HUES64 (cell line): ENCODE measurements around the gene ITGA5.

Source experiments
- H3K27ac ChIP-seq: 2 replicates; pipeline ENCODE4 v1.7.0; 2013; ENCODE audit warnings: low read depth, low read length, inconsistent platforms
- H3K27me3 ChIP-seq: 2 replicates; pipeline ENCODE4 v1.6.1; 2013; ENCODE audit warnings: mild to moderate bottlenecking, low read length; ENCODE audit not compliant: insufficient read depth
- H3K36me3 ChIP-seq: 2 replicates; pipeline ENCODE4 v1.6.1; 2013; ENCODE audit warnings: mild to moderate bottlenecking, low read length; ENCODE audit not compliant: insufficient read depth
- H3K4me1 ChIP-seq: 2 replicates; pipeline ENCODE4 v1.6.1; 2013; ENCODE audit warnings: mild to moderate bottlenecking, low read length, moderate library complexity; ENCODE audit not compliant: insufficient read depth
- H3K4me3 ChIP-seq: 2 replicates; pipeline ENCODE4 v1.5.1; 2013; ENCODE audit warnings: mild to moderate bottlenecking, low read length, moderate library complexity
- H3K9ac ChIP-seq: 2 replicates; pipeline ENCODE4 v1.6.1; 2013; ENCODE audit warnings: mild to moderate bottlenecking, low read depth, low read length
- H3K9me3 ChIP-seq: 2 replicates; pipeline ENCODE4 v1.6.1; 2013; ENCODE audit warnings: low read depth, low read length; ENCODE audit not compliant: insufficient read depth
- WGBS: fragments of 150-250, 120-280 bp; methylation state at CpG from one replicate; pipeline ENCODE4 v1.1.7; 2013; ENCODE audit warnings: missing lambda C conversion rate; 5-methylcytosine and 5-hydroxymethylcytosine counted together

The ITGA5 gene

GRCh38 chr12:54405573-54405972, 13.5 kb downstream of the ITGA5 start:
- no peak overlapping the region for H3K9ac ChIP-seq
- 92% methylated on average over 7 of the region's 7 CpGs for WGBS
- no peaks in the 10 kb centered on the region for H3K9me3 ChIP-seq
- peaks cover 82% of the 10 kb centered on the region for H3K36me3 ChIP-seq
- no peak overlapping the region for H3K4me3 ChIP-seq
- H3K27ac ChIP-seq, result no peak overlapping the region
- H3K4me1 ChIP-seq, result no peaks in the 10 kb centered on the region
- no peaks in the 10 kb centered on the region for H3K27me3 ChIP-seq

DNA sequence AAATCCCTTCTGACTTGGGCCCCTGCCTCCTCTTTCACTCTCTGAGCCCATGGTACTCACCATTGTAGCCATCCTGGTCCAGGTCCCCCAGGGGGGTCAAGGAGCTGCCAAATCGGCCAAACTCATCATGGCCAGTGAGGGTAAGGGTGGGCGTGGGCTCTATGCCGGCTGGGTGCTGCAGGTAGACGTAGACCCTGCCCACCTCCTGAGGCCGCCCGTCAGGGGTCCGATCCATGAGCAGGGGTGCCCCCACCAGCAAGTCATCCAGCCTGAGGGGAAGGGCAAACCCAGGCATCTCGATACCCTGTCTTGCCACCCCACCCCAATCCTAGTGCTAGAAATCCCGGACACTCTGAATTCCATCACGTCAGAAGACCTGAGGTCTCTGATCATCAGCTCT, 14.0 kb downstream of the ITGA5 start:
- WGBS, result 94% methylated on average over 10 of the region's 10 CpGs
- H3K27me3 ChIP-seq, result no peaks in the 10 kb centered on the region
- no peak overlapping the region for H3K4me3 ChIP-seq
- H3K27ac ChIP-seq, result no peak overlapping the region
- no peak overlapping the region for H3K9ac ChIP-seq
- H3K36me3 ChIP-seq, result peaks cover 83% of the 10 kb centered on the region
- H3K4me1 ChIP-seq, result no peaks in the 10 kb centered on the region
- no peaks in the 10 kb centered on the region for H3K9me3 ChIP-seq

GRCh38 chr12:54404061-54405004, 14.7 kb downstream of the ITGA5 start:
- H3K27ac ChIP-seq, result no peak overlapping the region
- WGBS, result 70% methylated on average over 11 of the region's 11 CpGs
- H3K4me1 ChIP-seq, result no peaks in the 10 kb centered on the region
- H3K9me3 ChIP-seq, result no peaks in the 10 kb centered on the region
- no peak overlapping the region for H3K9ac ChIP-seq
- no peak overlapping the region for H3K4me3 ChIP-seq
- H3K27me3 ChIP-seq, result no peaks in the 10 kb centered on the region
- H3K36me3 ChIP-seq, result peaks cover 85% of the 10 kb centered on the region

- Histone ChIP-seq H3K27ac (no peak overlapping the region), H3K9me3 (no peaks in the 10 kb centered on the region), H3K9ac (no peak overlapping the region), H3K4me3 (no peak overlapping the region), H3K27me3 (no peaks in the 10 kb centered on the region), H3K4me1 (no peaks in the 10 kb centered on the region), H3K36me3 (peaks cover 87% of the 10 kb centered on the region)
- 92% methylated on average over 2 of the region's 2 CpGs for WGBS
Observed at GRCh38 chr12:54401119-54401518, 17.9 kb downstream of the ITGA5 start.

GRCh38 chr12:54398995-54399793, 19.9 kb downstream of the ITGA5 start:
- Histone ChIP-seq H3K9me3 (no peaks in the 10 kb centered on the region), H3K9ac (no peak overlapping the region), H3K4me1 (no peaks in the 10 kb centered on the region), H3K27ac (no peak overlapping the region), H3K27me3 (no peaks in the 10 kb centered on the region), H3K36me3 (peaks cover 89% of the 10 kb centered on the region), H3K4me3 (no peak overlapping the region)
- WGBS, result 75% methylated on average over 7 of the region's 8 CpGs

GRCh38 chr12:54398218-54398617, 20.8 kb downstream of the ITGA5 start:
- Histone ChIP-seq H3K9ac (no peak overlapping the region), H3K27me3 (no peaks in the 10 kb centered on the region), H3K36me3 (peaks cover 80% of the 10 kb centered on the region), H3K9me3 (no peaks in the 10 kb centered on the region), H3K4me1 (peaks cover 7% of the 10 kb centered on the region), H3K27ac (no peak overlapping the region), H3K4me3 (no peak overlapping the region)
- WGBS, result 98% methylated on average over 2 of the region's 2 CpGs

DNA sequence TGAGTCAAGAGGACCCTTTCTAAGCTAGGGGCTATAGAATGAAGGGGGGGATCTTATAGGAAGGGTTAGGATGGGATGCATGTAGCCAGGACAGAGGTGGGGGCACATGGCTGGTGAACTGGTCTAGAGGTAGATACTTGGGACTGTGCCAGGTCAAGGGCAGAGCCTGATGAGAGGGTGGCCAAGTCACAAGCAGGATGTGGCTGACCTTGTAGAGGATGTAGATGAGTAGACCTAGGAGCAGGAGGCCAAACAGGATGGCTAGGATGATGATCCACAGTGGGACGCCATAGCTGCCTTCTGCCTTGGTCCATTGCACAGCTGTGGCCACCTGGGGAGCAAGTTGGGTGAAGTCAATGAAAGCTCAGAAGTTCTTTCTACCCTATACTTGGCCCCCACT, 21.9 kb downstream of the ITGA5 start:
- H3K36me3 ChIP-seq, result peaks cover 71% of the 10 kb centered on the region
- peaks cover 7% of the 10 kb centered on the region for H3K4me1 ChIP-seq
- no peak overlapping the region for H3K4me3 ChIP-seq
- WGBS, result 100% methylated on average over 1 of the region's 1 CpG
- H3K9ac ChIP-seq, result no peak overlapping the region
- no peak overlapping the region for H3K27ac ChIP-seq
- no peaks in the 10 kb centered on the region for H3K9me3 ChIP-seq
- no peaks in the 10 kb centered on the region for H3K27me3 ChIP-seq

DNA sequence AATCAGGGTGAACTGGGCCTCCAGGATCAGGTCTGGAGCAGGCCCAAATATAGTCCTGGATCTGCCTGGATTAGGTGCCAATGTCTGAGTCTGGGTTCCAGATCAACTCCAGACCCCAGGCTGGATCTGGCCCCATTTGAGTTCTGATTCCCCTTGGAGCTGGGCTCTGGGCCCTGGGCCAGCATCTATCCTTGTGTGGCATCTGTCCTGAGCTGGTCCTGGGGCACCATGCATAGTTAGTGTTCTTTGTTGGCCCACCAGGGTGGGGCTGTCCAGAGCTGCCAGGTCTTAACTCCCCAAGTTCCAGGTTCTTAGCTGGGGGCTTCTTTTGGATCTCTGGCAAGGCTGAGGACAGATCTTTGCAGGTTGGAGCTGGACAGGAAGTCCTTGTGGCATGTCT, 23.5 kb downstream of the ITGA5 start:
- no peak overlapping the region for H3K4me3 ChIP-seq
- no peak overlapping the region for H3K27ac ChIP-seq
- H3K36me3 ChIP-seq, result peaks cover 55% of the 10 kb centered on the region
- H3K4me1 ChIP-seq, result peaks cover 12% of the 10 kb centered on the region
- H3K9me3 ChIP-seq, result no peaks in the 10 kb centered on the region
- no peak overlapping the region for H3K9ac ChIP-seq
- no peaks in the 10 kb centered on the region for H3K27me3 ChIP-seq

DNA sequence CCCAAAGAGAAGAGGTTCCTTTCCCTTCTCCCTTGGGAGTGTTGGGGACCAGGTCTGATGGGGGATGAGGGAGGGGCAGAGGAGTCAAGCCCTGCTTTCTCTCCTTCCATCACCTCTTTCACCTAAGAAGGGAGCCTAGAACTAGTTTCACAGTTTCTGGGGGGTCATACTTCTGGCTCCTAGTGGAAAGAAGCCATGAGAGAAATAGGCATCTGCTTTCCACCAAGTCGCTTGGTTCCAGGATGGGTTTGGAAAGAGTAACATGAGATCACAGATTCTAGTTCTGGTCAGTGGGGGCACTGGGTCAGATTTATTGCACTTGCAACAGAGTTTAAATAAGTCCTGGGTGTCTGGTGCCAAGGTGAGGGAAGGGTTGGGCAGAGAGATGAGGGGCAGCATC, 24.1 kb downstream of the ITGA5 start:
- Histone ChIP-seq H3K9me3 (no peaks in the 10 kb centered on the region), H3K9ac (no peak overlapping the region), H3K4me1 (peaks cover 15% of the 10 kb centered on the region), H3K27me3 (no peaks in the 10 kb centered on the region), H3K27ac (no peak overlapping the region), H3K36me3 (peaks cover 49% of the 10 kb centered on the region), H3K4me3 (no peak overlapping the region)
- 90% methylated on average over 1 of the region's 1 CpG for WGBS

GRCh38 chr12:54394281-54394719, 24.8 kb downstream of the ITGA5 start:
- Histone ChIP-seq H3K36me3 (peaks cover 45% of the 10 kb centered on the region), H3K4me3 (no peak overlapping the region), H3K27ac (no peak overlapping the region), H3K4me1 (peaks cover 22% of the 10 kb centered on the region), H3K9ac (no peak overlapping the region), H3K9me3 (no peaks in the 10 kb centered on the region), H3K27me3 (no peaks in the 10 kb centered on the region)
- 25% methylated on average over 4 of the region's 4 CpGs for WGBS

GRCh38 chr12:54393743-54394142, 25.3 kb downstream of the ITGA5 start:
- Histone ChIP-seq H3K4me1 (peaks cover 28% of the 10 kb centered on the region), H3K9me3 (no peaks in the 10 kb centered on the region), H3K27ac (no peak overlapping the region), H3K4me3 (no peak overlapping the region), H3K36me3 (peaks cover 40% of the 10 kb centered on the region), H3K9ac (no peak overlapping the region), H3K27me3 (no peaks in the 10 kb centered on the region)
- 80% methylated on average over 3 of the region's 3 CpGs for WGBS
